HG03025 (cell line): ENCODE results near the gene CENPP.

Source experiments
- ATAC-seq: cut with Tn5 transposase; IDR thresholded peaks from one replicate; pipeline ENCODE4 v1.9.1; 2021; ENCODE audit warnings: mild to moderate bottlenecking, moderate library complexity; ENCODE audit not compliant: unreplicated experiment, low FRiP score

CENPP gene

DNA sequence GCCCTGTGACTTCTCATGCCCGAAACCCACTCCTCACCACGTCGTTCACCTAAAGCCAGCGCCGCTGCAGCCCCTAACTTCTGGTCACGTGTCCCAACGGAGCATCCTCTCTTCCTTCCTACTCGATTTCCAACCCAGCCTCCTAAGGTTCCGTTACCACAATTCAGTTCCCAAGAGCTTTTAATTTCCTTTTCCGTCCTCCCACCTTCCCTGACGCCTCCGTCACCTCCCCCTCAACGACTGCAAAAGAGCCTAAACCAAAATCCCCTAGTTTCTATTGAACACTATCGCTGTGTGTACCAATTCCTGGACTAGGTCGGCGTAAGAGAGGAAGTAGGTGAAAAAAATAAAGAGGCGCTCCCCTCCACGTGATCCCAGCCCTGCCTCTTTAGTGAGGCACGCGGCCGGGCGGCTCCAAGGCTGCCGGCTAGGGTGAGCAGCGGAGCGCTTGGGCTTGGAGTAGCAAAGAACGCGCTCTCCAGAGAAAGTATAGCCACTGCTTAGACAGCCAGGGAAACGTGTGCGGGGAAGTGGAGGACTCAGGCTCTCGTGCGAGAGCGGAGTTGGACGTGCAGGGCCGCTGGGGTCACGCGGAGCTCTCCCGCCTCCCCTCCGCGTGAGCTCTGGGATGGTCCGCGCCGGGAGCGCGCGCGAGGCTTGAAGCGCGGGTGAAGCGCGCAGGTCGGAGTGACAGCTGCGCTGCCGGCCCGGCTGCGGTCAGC, at the start of gene CENPP, which contains the start of gene NOL8:
Gene CENPP, plus strand, starts transcription at position 685 of the 722 bp plus-strand sequence.
Gene NOL8, minus strand, starts transcription at position 82 of the 722 bp plus-strand sequence. CDS start 1,189 bp downstream, outside the sequence.
- ATAC-seq: peak; percentile 88

- ATAC-seq: no peak
Observed at GRCh38 chr9:92276331-92277032, 49.3 kb upstream of the CENPP start.

DNA sequence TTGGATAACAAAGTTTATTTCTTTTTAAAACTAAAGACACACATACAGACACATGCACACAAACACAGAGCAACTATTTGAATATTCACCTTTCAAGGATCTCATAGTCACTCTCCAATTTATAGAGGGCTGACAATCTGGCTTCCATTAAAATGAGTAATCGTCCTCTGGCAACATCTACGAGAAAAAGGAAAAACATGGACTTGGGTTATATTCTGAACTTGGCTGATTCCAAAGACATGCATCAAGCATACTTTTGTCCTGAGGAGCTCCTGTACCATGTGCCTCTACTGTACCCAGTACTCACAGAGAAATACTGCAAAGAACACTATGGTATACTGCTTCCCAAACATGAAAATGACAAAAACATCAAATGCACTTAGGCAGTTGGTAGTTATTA, 47.6 kb upstream of the CENPP start:
- ATAC-seq: no peak

DNA sequence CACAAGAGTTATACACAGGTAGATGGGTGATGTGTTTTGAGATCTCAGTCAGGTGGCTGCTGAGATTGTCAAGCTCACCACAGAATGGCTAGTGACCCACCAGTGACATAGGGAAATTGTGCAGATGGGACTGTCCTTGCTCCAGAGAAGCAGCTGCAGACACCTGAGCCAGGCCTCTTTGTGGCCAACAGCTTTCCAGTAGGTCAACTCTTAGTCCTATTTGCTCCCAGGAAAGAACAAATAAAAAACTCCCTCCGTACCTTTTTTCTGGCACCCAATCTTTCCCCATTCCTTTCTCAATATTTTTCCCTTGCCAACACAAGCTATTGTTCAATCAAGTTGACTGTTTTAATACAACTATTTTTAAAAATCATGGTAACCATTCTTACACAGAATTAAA, 46.5 kb upstream of the CENPP start:
- ATAC-seq: no peak

- no peak for ATAC-seq
Observed at GRCh38 chr9:92289708-92290390, 35.9 kb upstream of the CENPP start.

GRCh38 chr9:92290785-92291429, 34.8 kb upstream of the CENPP start:
- no peak for ATAC-seq

- no peak for ATAC-seq
Observed at GRCh38 chr9:92291577-92291976, 34.2 kb upstream of the CENPP start.

DNA sequence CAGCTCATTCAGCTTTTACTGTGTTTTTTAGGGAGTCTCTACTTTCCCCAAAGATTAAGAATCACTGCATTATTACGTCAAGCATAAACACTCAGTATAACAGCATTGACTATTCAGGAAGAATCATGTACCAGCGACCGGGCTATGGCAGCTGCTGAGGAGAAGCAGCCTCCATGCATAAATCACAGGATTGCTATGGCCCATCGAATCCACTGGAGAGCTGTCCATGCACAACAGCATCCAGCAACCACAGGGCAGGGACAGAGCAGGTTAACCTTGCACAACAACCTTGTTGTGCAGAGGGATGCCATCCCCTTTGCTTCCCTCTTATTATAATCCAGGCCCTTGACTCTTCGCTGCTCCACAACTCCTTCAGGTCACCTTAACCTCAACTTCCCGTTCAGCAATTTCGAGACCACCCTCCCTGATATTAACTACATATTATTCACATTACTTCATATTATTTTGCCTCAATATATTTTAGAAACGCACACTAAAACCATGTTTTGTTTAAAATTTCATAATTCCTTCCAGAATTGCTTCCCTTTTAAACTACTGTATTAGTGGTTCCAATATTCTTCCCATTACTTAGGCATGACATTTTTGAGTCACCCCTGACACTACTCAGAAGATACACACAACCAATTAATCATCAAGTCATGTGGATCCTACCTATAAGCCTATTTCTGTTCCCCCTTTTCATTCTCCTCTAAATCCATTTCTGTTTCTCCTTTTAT, 33.2 kb upstream of the CENPP start:
- ATAC-seq: no peak

GRCh38 chr9:92293075-92293354, 32.7 kb upstream of the CENPP start:
- no peak for ATAC-seq

DNA sequence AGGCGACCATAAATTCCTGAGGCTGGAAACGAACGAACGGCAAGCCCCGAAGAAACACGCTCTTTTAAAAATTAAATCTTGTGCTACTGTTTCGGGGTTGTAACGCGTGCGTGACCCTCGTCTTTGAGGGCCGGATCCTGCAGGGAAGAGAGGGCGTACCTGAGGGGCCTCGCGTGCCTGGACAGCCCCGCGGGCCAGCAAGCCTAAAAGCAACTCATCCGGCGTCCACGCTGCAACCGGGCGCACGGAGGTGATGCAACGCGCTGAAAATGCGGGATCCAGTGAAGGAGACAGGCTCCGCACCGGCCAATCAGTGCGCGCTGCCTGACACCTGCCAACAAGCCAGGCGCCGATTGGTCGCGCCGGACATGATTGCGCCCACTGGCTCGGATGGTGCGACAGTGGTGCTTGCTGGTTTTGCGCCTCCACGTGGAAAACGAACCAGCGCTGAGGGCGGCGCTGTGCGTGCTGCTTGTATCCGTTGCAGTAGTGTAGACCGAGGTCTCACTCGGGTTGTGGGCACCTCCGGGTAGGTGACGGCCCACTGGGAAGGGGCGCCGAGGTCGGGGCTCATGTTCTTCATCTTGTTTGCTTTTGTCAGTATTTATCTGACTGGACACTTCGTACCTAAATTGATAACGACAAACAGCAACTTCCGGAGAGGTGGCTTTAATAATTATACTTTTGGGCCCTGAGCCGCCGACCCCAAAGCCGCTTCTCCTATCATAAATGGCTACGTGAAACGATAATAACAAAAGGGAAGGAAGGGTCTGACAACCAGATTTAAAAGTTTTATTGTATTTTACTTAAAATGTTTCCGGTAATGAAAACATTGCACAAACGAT, 32.1 kb upstream of the CENPP start, which contains the start of gene IARS1:
Gene IARS1, minus strand, starts transcription at position 246 of the 845 bp plus-strand sequence. CDS start 4,278 bp downstream, outside the sequence.
- ATAC-seq: peak; percentile 94

DNA sequence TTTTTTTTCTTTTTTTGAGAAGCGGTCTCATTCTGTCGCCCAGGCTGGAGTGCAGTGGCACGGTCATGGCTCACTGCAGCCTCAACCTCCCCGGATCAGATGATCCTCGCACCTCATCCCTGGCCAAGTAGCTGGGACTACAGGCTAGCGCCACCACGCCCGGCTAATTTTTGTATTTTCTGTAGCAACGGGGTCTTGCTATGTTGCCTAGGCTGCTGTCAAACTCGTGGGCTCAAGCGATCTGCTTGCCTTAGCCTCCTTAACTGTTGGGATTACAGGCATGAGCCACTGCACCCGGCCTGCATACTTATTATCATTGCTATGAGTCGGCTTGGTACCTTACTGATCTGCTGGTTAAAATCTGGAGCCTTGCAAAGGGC, 31.5 kb upstream of the CENPP start:
- no peak for ATAC-seq

GRCh38 chr9:92295240-92295790, 30.4 kb upstream of the CENPP start:
- ATAC-seq: no peak

GRCh38 chr9:92295827-92296258, 29.9 kb upstream of the CENPP start:
- no peak for ATAC-seq

- ATAC-seq: no peak
Observed at GRCh38 chr9:92297611-92298010, 28.1 kb upstream of the CENPP start.

- ATAC-seq: no peak
Observed at GRCh38 chr9:92298036-92298435, 27.7 kb upstream of the CENPP start.

- ATAC-seq: no peak
Observed at GRCh38 chr9:92299116-92299515, 26.6 kb upstream of the CENPP start.

DNA sequence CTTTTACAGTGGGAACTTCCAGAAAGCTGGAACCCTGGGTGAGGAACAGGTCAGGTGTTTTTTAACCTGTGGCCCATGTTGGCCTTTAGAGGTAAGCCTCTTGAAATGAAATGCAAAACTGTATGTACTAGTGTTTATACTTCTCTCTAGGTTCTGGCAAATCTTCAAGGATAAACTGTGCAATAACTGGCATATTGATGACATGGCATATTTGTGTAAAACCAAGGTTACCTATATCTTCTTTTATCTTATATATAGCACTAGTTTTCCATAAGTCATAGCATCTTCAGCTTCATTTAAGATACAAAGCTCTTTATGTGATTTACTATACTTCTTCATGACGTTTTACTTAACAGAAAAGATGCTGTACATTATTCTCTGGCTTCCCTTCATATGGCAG, 24.8 kb upstream of the CENPP start:
- ATAC-seq: no peak

DNA sequence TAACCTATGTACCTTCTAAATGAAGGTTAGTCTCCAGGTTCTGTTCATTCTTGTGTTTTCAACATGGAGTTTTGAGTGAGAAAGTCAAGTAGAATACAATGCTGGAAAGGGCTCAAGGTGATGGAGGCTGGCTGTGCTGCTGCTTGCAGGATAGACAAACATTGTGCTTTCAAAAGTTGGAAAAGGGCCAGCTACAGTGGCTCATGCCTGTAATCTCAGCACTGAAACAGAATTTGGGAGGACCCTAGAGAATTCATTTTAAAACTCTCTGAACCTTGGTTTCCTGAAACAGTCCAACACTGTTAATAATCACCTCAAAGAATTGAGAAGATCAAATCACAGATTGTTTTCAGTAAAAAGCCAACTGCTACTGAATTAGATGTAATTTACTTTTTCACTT, 16.9 kb upstream of the CENPP start:
- ATAC-seq: no peak

- no peak for ATAC-seq
Observed at GRCh38 chr9:92310562-92310961, 15.2 kb upstream of the CENPP start.
